ENCODE measurements around the gene ARRDC1. TPM values are rescaled to one million over a fixed set of nuclear protein-coding genes. Genes with fewer than 3 reads are reported as not detected.

Gene ARRDC1
- total and polyA plus RNA-seq, 9 of the 15 experiments (the other 6 are each of a cell fraction or from before 2014, with no cell fraction given) = 0.21 to 45.3 (median 18.6) TPM

DNA sequence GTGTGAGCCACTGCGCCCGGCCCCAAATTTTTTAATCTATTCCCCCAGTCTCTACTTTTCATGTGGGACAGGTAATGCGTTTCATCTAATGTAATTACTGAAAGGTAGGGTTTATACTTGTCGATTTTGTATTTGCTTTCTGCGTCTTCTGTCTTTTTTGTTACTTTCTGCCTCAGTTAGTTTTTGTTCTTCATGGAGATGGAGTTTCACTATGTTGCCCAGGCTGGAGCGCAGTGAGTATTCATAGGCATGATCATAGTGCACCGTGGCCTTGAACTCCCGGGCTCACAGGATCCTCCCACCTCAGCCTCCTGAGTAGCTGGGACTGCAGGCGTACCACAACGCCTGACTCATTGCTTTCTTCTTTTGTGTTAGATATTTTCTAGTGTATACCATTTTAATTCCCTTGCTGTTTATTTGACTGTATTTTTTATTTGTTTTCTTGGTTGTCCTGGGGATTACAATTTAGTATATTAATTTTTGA is 36.7 kb downstream of the ARRDC1 start:
- ATAC-seq (no peak), FAIRE-seq (no peak), DNase-seq (ENCODE audit: extremely low read depth in 1 of 4, low spot score in 3 of 4) (no peak)
- Histone ChIP-seq H3K79me2 (ENCODE audit: control insufficient read depth, insufficient read depth, low read length) (peaks cover 90% of the 10 kb centered on the region), H3K4me1 (replicated peaks in 1 of 2; ENCODE audit: control insufficient read depth in 2 of 2, insufficient read depth in 2 of 2, low read length in 2 of 2) (peaks cover 0 to 8% of the 10 kb centered on the region in 2 experiments; a peak in 3 of 5 replicates), H3K4me2 (ENCODE audit: insufficient read depth, low read length) (no peak overlapping the region), H2AFZ (ENCODE audit: low read depth, low read length) (no peak overlapping the region), H3K27me3 (ENCODE audit: control insufficient read depth in 2 of 2, insufficient read depth in 2 of 2, low read length in 2 of 2) (no peaks in the 10 kb centered on the region), H3K27ac (ENCODE audit: extremely low read depth, low read depth, low read length) (no peak overlapping the region), H3K9me1 (ENCODE audit: control insufficient read depth, insufficient read depth, low read length) (no peaks in the 10 kb centered on the region), H3K36me3 (ENCODE audit: control insufficient read depth, insufficient read depth, low read length) (peaks cover 27% of the 10 kb centered on the region; the same call in 2 of the 3 replicates), H4K20me1 (replicated peaks; ENCODE audit: control insufficient read depth, insufficient read depth, low read length) (no peaks in the 10 kb centered on the region; the same call in none of the 2 replicates), H3K9me3 (replicated peaks; ENCODE audit: control insufficient read depth, insufficient read depth, low read depth, low read length) (no peaks in the 10 kb centered on the region), H3K9ac (ENCODE audit: insufficient read depth in 1 of 2, low read depth in 2 of 2, low read length in 2 of 2) (no peak overlapping the region), H3K4me3 (no peak overlapping the region)
- POLR2A ChIA-PET = no interaction called here
- CTCF ChIA-PET (ENCODE audit: low intra/inter-chr PET ratio) = no interaction called here
- no TSS peak for BruUV-seq (replicated peaks)
- 89% methylated on average over 10 of the region's 10 CpGs for WGBS (ENCODE audit: insufficient coverage, low coverage, missing lambda C conversion rate)
- intact Hi-C loops (cut with micrococcal nuclease) = no loop called here
- in situ Hi-C loops (cut with MboI) = no loop called here
- TF ChIP-seq ATF1 (CRISPR knock-in tag; IDR thresholded peaks at IDR 0.05) (no peak), ATF1 (tag; IDR thresholded peaks at IDR 0.05) (no peak), U2AF1 (optimal IDR thresholded peaks at IDR 0.05; ENCODE audit: low read depth, low read length) (no peak), KDM4B (IDR thresholded peaks at IDR 0.05; ENCODE audit: borderline replicate concordance in 2 of 2, low read depth in 1 of 2) (no peak), HSF4 (CRISPR knock-in tag; IDR thresholded peaks at IDR 0.05; ENCODE audit: borderline replicate concordance) (no peak), TAL1 (IDR thresholded peaks at IDR 0.05) (no peak), CHD1 (IDR thresholded peaks at IDR 0.05; ENCODE audit: low read length) (no peak), THRAP3 (IDR thresholded peaks at IDR 0.05; ENCODE audit: borderline replicate concordance) (no peak), NFIX (CRISPR knock-in tag; IDR thresholded peaks at IDR 0.05; ENCODE audit: low read depth) (no peak), ZC3H4 (CRISPR knock-in tag; IDR thresholded peaks at IDR 0.05; ENCODE audit: borderline replicate concordance) (no peak), VEZF1 (CRISPR knock-in tag; IDR thresholded peaks at IDR 0.05) (no peak), ZZZ3 (IDR thresholded peaks at IDR 0.05) (no peak), BACH1 (tag; IDR thresholded peaks at IDR 0.05) (no peak), ZFPM2 (CRISPR knock-in tag; IDR thresholded peaks at IDR 0.05) (no peak), MAFF (IDR thresholded peaks at IDR 0.05; ENCODE audit: low read length) (no peak), THRB (CRISPR knock-in tag; conservative IDR thresholded peaks at IDR 0.05) (no peak), NCOA4 (IDR thresholded peaks at IDR 0.05; ENCODE audit: partially characterized antibody) (no peak), ZNF133 (CRISPR knock-in tag; IDR thresholded peaks at IDR 0.05) (no peak), HMGN3 (IDR thresholded peaks at IDR 0.05; ENCODE audit: borderline replicate concordance, extremely low read depth, insufficient read length, low read depth, low read length) (no peak)
- TF ChIP-seq, protein P1, sequence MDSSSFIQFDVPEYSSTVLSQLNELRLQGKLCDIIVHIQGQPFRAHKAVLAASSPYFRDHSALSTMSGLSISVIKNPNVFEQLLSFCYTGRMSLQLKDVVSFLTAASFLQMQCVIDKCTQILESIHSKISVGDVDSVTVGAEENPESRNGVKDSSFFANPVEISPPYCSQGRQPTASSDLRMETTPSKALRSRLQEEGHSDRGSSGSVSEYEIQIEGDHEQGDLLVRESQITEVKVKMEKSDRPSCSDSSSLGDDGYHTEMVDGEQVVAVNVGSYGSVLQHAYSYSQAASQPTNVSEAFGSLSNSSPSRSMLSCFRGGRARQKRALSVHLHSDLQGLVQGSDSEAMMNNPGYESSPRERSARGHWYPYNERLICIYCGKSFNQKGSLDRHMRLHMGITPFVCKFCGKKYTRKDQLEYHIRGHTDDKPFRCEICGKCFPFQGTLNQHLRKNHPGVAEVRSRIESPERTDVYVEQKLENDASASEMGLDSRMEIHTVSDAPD (CRISPR knock-in tag; IDR thresholded peaks at IDR 0.05) = no peak

All from K562 (cell line).